ENCODE data around the gene SETBP1. TPM values are rescaled to one million over a fixed set of nuclear protein-coding genes. Genes with fewer than 3 reads are reported as not detected.

The SETBP1 gene
- total RNA-seq, 1 donor from 2014 or later: 2.7 TPM

GRCh38 chr18:44819944-44820510, 139.3 kb downstream of the SETBP1 start:
- DNase-seq: no peak

GRCh38 chr18:44821924-44822323, 141.2 kb downstream of the SETBP1 start:
- no peak for DNase-seq

- no peak for DNase-seq
These were observed 142.6 kb downstream of the SETBP1 start for GRCh38 chr18:44823286-44823685.

GRCh38 chr18:44823782-44824181, 143.1 kb downstream of the SETBP1 start:
- no peak for DNase-seq

DNA sequence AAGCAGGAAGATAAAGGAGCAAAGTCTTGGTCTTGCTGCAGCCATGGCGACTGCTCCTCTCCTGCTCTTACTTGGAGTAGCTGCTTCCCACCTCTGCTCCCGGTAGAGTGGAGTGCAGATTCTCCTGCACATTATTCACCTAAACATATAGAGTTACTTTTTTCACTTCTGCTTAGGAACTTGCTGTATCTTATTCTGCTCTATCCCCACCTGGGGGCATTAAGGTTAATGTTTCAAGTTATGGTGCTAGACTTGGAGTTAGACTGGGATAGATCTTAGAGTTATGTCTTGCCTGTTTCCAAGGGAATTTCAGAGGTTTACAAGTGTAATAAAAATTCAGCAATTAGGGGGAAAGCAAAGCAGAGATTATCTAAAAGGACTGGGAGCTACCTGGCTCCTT, 144.2 kb downstream of the SETBP1 start:
- no peak for DNase-seq

- no peak for DNase-seq
These were observed 146.0 kb downstream of the SETBP1 start for GRCh38 chr18:44826418-44827259.

DNA sequence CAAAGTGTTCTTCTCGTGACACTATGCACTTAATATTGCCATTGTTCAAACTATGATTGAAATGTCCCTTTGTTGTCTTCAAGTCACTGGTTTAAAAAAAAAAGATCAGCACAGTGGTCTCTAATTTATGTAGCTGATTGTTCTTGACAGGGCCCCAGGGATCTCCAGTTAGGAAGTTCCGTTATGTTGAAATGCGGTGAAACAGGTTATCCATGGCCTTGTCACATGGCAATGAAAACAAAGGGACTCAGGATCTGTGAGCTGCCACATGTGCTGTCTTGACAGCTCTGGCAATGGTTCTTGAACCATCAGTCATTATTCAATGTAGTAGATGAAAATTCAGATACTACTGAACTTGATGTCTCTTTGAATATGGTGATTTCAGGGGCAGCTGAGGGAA, 147.4 kb downstream of the SETBP1 start:
- DNase-seq: no peak

DNA sequence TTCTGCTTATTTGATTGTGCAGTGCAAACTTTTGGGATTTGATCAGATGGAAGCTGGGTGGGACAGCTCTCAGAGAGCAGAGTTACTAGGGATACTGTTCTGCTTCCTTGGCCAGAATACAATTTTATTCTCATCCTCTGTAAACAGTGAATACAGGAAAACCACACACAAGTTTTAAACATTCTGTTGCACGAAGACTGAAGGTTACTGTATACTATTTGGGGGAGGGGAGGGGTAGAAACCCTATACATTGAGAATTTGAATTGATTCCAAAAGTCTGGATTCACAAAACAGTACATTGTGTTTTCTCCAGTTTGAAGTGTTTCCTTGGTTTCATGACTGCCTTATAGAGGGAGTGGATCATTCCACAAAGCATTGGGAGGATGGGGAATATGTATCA, 149.9 kb downstream of the SETBP1 start:
- no peak for DNase-seq

- DNase-seq: no peak
These were observed 153.1 kb downstream of the SETBP1 start for GRCh38 chr18:44833786-44834185.

DNA sequence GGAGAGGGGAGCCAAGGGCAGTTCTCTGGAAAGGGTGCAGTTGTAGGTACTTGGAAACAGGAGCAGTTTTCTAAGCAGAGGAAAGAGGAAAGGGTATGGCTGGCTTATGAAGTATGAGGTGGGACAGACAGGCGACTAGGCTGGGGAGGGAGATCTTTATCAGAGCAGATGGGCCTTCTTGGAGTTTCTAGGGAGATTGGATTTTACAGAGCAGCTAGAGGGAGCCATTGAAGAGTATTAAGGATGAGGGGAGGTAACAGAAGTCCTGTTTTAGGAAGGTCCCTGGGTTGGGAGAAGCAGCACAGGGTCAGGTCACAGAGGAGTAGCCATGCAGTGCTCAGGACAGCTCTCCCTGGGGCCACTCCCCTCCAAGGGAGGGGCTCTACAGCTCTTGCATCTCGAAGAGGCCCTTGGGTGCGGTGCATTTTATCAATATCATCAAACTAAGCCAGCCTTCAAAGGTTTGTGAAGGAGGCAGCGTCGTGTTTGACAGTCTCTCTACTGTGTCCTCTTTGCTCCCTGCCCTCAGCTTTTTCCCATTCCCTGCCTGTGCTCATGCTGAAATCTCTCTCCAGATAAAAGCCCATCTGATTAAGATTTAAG, 154.3 kb downstream of the SETBP1 start:
- DNase-seq: no peak

- no peak for DNase-seq
These were observed 155.0 kb downstream of the SETBP1 start for GRCh38 chr18:44835703-44836102.

DNA sequence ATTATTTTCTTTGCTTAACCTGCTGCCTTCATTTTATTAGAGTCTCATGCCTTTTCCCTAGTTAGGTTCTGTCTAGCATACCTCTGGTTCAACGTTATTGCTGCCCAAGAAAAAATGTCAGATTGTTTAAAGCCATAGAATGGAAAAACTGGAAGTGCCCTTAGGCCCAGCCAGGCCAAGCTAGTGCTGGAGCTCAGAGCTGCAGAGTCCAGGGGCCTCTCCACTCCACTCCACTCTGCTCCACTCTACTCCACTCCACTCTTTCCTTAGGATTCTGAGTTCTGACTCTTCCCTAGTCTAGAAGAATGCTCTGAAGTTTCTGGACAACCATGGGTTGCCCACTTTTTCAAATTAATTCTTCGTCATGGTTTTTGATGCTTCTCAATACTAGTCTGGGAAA, 155.6 kb downstream of the SETBP1 start:
- no peak for DNase-seq

GRCh38 chr18:44837482-44838180, 156.9 kb downstream of the SETBP1 start:
- no peak for DNase-seq

- DNase-seq: no peak
These were observed 158.4 kb downstream of the SETBP1 start for GRCh38 chr18:44838971-44839666.

DNA sequence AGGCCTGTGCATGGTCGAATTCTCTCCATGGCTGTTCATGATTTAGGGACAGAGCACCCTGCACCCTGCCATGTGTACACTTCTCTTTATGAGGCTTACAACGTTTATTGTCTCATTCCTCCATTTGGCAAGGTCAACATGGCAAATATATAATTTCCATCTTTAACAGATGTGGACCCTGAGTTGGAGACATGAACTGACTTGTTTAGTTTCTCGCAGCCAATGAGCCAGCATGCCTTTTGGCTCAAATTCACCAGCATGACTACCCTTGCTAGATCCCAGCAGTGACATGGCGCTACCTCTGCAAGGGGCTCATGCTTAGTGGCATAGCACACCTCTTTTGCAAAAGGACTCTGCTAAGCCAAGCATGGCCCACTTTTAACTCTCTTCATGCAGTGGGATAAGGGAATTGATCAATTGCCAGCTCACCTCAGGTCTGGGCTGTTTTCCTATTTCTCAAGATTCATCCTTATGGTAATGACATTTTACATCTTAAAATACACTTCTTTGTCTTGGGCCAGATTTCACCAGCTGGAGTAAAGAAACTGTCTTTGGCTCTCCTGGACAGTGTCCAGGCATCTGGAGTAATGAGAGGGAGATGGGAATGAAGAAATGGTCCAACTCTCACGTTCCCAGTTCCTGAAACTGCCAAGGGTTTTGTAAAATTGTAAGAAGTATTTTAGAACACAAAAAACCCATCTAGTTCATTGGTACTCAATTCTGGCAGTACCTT, 159.5 kb downstream of the SETBP1 start:
- DNase-seq: no peak

DNA sequence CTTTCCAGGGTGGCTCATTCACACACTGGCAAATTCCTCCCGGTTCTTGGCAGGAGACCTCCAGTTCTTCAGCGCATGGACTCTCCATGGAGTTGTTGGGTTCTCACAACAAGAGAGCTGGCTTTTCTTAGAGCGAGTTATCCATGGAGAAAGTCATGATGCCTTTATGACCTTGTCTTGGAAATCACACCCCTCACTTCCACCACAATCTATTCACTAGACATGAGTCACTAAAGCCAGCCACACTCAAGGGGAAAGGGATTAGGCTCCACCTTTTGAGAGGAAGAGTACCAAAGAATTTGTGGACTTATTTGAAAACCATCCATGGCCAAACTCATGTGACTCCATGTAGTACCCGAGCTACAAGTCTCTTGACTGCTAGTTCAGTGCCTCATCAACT, 160.5 kb downstream of the SETBP1 start:
- DNase-seq: no peak

DNA sequence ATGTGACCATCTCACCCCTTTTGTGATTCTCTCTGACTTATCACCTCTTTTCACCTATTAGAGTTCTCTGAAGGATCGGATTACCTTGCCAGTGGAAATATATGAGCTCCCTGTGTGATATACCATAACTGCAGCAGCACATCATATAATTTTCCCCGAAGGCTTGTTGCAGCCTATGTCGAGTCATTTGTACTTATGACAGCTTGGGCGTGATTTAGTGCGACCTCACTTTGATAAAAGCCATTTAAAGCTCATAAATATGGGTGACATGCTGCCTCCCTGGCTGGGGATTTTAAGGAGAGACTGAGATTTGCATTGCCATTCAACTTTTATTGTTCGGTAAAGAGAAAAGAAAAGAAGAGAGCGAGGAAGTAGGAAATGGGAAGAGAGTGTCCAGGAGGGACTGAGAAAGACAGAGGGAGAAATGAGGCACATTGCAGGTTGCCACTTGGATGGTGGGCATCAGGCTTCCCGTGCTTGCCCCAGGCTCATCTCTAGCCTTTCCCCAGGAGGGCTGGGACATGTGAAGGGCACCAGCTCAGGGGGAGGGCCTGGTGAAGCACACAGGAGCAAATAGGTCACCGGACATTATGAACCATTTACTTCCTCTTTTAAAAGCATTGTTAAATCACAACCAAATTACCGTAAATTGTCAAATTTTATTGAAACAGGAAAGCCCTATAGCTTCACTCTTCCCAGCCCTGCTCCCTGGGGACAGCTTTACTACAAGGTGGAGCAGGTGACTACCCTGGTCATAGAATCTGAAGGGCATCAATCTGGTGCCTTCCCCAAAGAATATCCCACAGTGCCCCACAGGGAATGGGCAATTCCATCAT, 161.3 kb downstream of the SETBP1 start:
- DNase-seq: no peak

DNA sequence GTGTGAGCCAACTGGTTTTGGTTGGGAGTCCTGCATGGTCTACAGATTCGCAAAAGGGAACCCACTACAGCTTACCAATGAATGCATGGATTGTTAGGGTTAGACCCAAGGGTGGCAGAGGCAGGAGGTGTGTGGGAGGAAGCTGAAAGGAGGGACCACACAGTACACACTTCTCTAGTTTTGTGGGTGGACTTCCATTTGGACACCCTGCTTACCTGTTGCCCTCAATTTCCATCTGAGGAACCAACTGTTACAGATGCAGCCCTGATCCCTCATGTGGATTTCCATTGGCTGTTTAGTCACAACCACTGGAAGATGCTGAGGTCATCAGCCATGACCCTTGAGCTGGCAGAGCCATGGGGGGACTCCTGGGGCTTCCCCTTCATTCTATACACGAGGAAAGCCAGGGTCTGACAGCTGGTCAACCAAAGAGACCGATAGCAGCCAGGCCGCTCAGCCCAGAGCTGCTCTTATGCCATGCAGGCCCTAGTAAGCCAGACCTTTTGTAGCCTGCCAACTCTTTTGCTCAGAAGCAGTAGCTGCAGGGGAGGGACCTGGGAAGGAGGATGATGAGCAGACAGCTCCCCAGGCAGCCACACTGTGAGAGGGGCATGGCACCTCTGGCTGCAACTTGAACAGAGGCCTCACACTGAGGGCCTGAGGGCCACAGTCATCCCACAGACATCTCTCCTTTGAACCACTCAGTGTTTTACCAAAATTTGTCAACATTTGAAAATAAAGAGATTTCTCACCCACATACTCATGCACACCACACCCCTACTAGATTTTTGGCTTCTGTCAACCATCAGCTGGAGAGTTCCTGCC, 162.1 kb downstream of the SETBP1 start:
- DNase-seq: no peak

DNA sequence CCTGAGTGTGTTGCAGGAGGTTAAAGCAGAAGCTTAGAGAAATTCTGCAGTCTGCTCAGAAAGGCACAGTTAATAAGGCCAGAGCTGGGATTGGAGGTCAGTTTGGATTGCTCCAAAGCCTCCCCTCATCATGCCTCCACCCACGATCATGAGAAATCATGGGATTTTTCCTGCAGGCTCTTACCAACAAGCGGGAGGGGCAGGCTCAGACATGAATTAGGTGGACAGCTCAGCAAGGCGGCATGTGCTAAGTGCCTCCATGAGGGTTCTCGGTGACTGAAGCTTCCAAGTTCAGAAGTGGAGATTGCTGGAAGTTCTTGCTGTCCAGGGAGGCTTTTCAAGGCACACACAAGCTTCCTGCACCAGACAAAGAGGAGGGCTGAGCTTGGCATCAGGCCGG, 163.8 kb downstream of the SETBP1 start:
- no peak for DNase-seq

DNA sequence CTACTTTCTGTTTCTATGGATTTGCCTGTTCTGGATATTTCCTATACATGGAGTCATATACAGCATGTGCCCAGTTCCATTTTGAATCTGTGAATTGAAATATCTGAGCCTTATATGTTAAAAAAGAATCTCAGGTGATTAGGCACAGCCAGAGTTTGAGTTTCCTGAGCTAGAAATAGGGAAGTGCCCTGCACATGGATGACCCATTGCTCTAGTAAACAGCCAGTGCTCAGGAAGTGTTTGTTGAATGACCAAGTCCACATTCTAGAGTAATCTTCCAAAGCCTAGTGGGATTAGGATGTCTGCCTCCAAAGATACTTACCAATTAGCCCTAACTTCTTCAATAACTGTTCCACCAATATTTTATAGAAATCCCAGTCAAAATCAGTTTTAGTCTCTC, 165.8 kb downstream of the SETBP1 start:
- DNase-seq: no peak
